Astrocyte (in vitro differentiated cells and primary cell): ENCODE data around the gene TJAP1. TPM values are rescaled to one million over a fixed set of nuclear protein-coding genes. Genes with fewer than 3 reads are reported as not detected.
A peak's percentile ranks its signal among the peaks of the same experiment; 100 is the strongest.

Source experiments
- DNase-seq: peaks from one replicate; pipeline ENCODE4 v3.0.0-alpha.2; 2010; ENCODE audit warnings: low read depth
- FAIRE-seq: peaks from 2 replicates; lab custom pipeline; 2011; peaks lifted over from hg19 to GRCh38; lab: Jason Lieb, UNC
- H2AFZ ChIP-seq: 2 replicates; pipeline ENCODE4 v1.6.0; 2012; ENCODE audit warnings: low read depth, low read length, inconsistent platforms
- H3K27ac ChIP-seq: 2 replicates; pipeline ENCODE4 v1.5.1; 2011; ENCODE audit warnings: low read depth, low read length, inconsistent platforms
- H3K27me3 ChIP-seq: 2 replicates; pipeline ENCODE4 v1.6.0; 2011; ENCODE audit warnings: low read length, inconsistent platforms; ENCODE audit not compliant: insufficient read depth
- H3K36me3 ChIP-seq: 2 replicates; pipeline ENCODE4 v1.5.1; 2011; ENCODE audit warnings: low read length, inconsistent platforms; ENCODE audit not compliant: insufficient read depth
- H3K4me1 ChIP-seq: 2 replicates; pipeline ENCODE4 v1.5.1; 2011; ENCODE audit warnings: low read length, inconsistent platforms; ENCODE audit not compliant: insufficient read depth
- H3K4me2 ChIP-seq: 2 replicates; pipeline ENCODE4 v1.6.0; 2012; ENCODE audit warnings: low read length, inconsistent platforms
- H3K4me3 ChIP-seq: 2 replicates; pipeline ENCODE4 v1.5.1; 2011; ENCODE audit warnings: low read depth, mild to moderate bottlenecking, low read length, inconsistent platforms; ENCODE audit not compliant: insufficient read depth
- H3K79me2 ChIP-seq: 2 replicates; pipeline ENCODE4 v1.6.0; 2012; ENCODE audit warnings: mild to moderate bottlenecking, low read length, inconsistent platforms; ENCODE audit not compliant: insufficient read depth
- H3K9ac ChIP-seq: 2 replicates; pipeline ENCODE4 v1.6.0; 2012; ENCODE audit warnings: mild to moderate bottlenecking, low read length, inconsistent platforms
- H3K9me3 ChIP-seq: 2 replicates; pipeline ENCODE4 v1.5.1; 2012; ENCODE audit warnings: low read depth, mild to moderate bottlenecking, low read length, inconsistent platforms; ENCODE audit not compliant: insufficient read depth
- H4K20me1 ChIP-seq: 2 replicates; pipeline ENCODE4 v1.6.0; 2012; ENCODE audit warnings: low read length, inconsistent platforms; ENCODE audit not compliant: insufficient read depth
- H3K27ac Mint-ChIP-seq: one replicate; pipeline ENCODE4 v1.8.0; 2021; ENCODE audit warnings: mild to moderate bottlenecking, mixed read lengths; ENCODE audit not compliant: unreplicated experiment
- H3K27me3 Mint-ChIP-seq: one replicate; pipeline ENCODE4 v1.8.0; 2021; ENCODE audit warnings: low read depth, mixed read lengths; ENCODE audit not compliant: unreplicated experiment
- H3K36me3 Mint-ChIP-seq: one replicate; pipeline ENCODE4 v1.8.0; 2021; ENCODE audit warnings: low read depth, mixed read lengths; ENCODE audit not compliant: unreplicated experiment
- H3K4me1 Mint-ChIP-seq: one replicate; pipeline ENCODE4 v1.8.0; 2021; ENCODE audit warnings: low read depth, mixed read lengths; ENCODE audit not compliant: unreplicated experiment
- H3K4me3 Mint-ChIP-seq: one replicate; pipeline ENCODE4 v1.8.0; 2021; ENCODE audit warnings: mild to moderate bottlenecking, moderate library complexity, mixed read lengths; ENCODE audit not compliant: unreplicated experiment
- H3K9me3 Mint-ChIP-seq: one replicate; pipeline ENCODE4 v1.8.0; 2021; ENCODE audit warnings: mild to moderate bottlenecking, mixed read lengths; ENCODE audit not compliant: unreplicated experiment
- CTCF ChIP-seq: IDR thresholded peaks from 2 replicates; pipeline ENCODE4 v1.5.1; 2011; ENCODE audit warnings: low read depth, mild to moderate bottlenecking, inconsistent platforms, low read length, moderate library complexity; ENCODE audit not compliant: insufficient read depth
- EZH2 ChIP-seq: IDR thresholded peaks from 2 replicates; pipeline ENCODE4 v1.6.1; 2012; ENCODE audit warnings: mild to moderate bottlenecking, low read length, inconsistent platforms; ENCODE audit not compliant: insufficient read depth
- total RNA-seq: library from RNA; stranded (reverse); gene quantifications from 2 replicates; pipeline ENCODE4 v1.2.1, GENCODE V29; 2021

TJAP1 gene
- total RNA-seq, 1 donor from 2014 or later: 26.6 TPM

GRCh38 chr6:43495409-43495941 is 18.1 kb downstream of the TJAP1 start:
- peaks cover 8% of the 10 kb centered on the region for H3K36me3 Mint-ChIP-seq
- peaks cover 77% of the 10 kb centered on the region for H4K20me1 ChIP-seq
- H3K4me3 ChIP-seq: no peak overlapping the region
- no peak overlapping the region for H3K4me3 Mint-ChIP-seq
- H3K4me1 Mint-ChIP-seq: peaks cover 19% of the 10 kb centered on the region
- no peaks in the 10 kb centered on the region for H3K9me3 Mint-ChIP-seq
- no peaks in the 10 kb centered on the region for H3K27me3 Mint-ChIP-seq
- no peak overlapping the region for H2AFZ ChIP-seq
- peaks cover 39% of the 10 kb centered on the region for H3K4me1 ChIP-seq
- H3K27ac Mint-ChIP-seq: no peak overlapping the region
- H3K36me3 ChIP-seq: peaks cover 14% of the 10 kb centered on the region
- no peak for DNase-seq
- H3K9me3 ChIP-seq: no peaks in the 10 kb centered on the region
- H3K9ac ChIP-seq: no peak overlapping the region
- H3K4me2 ChIP-seq: peak overlapping the region; percentile 70
- no peaks in the 10 kb centered on the region for H3K27me3 ChIP-seq
- no peak overlapping the region for H3K27ac ChIP-seq
- H3K79me2 ChIP-seq: peaks cover 34% of the 10 kb centered on the region
- FAIRE-seq: no peak
- no peak for TF ChIP-seq CTCF
- TF ChIP-seq EZH2: no peak

GRCh38 chr6:43496370-43497128 is 19.2 kb downstream of the TJAP1 start:
- H3K9me3 ChIP-seq: no peaks in the 10 kb centered on the region
- peak overlapping the region; percentile 16 for H3K9ac ChIP-seq
- H3K27ac ChIP-seq: no peak overlapping the region
- H3K4me2 ChIP-seq: peak overlapping the region; percentile 70
- peaks cover 19% of the 10 kb centered on the region for H3K4me1 Mint-ChIP-seq
- H3K27ac Mint-ChIP-seq: peak overlapping the region; percentile 70
- H3K4me3 ChIP-seq: no peak overlapping the region
- H3K27me3 Mint-ChIP-seq: no peaks in the 10 kb centered on the region
- TF ChIP-seq EZH2 (no peak), CTCF (peak; percentile 29)
- H3K36me3 Mint-ChIP-seq: peaks cover 14% of the 10 kb centered on the region
- H2AFZ ChIP-seq: peak overlapping the region; percentile 12
- no peaks in the 10 kb centered on the region for H3K27me3 ChIP-seq
- peaks cover 14% of the 10 kb centered on the region for H3K36me3 ChIP-seq
- H3K9me3 Mint-ChIP-seq: no peaks in the 10 kb centered on the region
- no peak for FAIRE-seq
- H3K79me2 ChIP-seq: peaks cover 34% of the 10 kb centered on the region
- H3K4me3 Mint-ChIP-seq: no peak overlapping the region
- peaks cover 77% of the 10 kb centered on the region for H4K20me1 ChIP-seq
- peak; percentile 52 for DNase-seq
- H3K4me1 ChIP-seq: peaks cover 39% of the 10 kb centered on the region

- no peak overlapping the region for H3K27ac Mint-ChIP-seq
- Histone ChIP-seq H3K36me3 (peaks cover 14% of the 10 kb centered on the region), H4K20me1 (peaks cover 72% of the 10 kb centered on the region), H2AFZ (no peak overlapping the region), H3K4me3 (no peak overlapping the region), H3K4me2 (peak overlapping the region; percentile 70), H3K9ac (peak overlapping the region; percentile 16), H3K79me2 (peaks cover 31% of the 10 kb centered on the region), H3K9me3 (no peaks in the 10 kb centered on the region), H3K4me1 (peaks cover 35% of the 10 kb centered on the region), H3K27me3 (no peaks in the 10 kb centered on the region), H3K27ac (no peak overlapping the region)
- DNase-seq (no peak), FAIRE-seq (no peak)
- TF ChIP-seq CTCF (no peak), EZH2 (no peak)
- H3K4me3 Mint-ChIP-seq: peak overlapping the region; percentile 67
- no peaks in the 10 kb centered on the region for H3K27me3 Mint-ChIP-seq
- H3K4me1 Mint-ChIP-seq: peaks cover 19% of the 10 kb centered on the region
- no peaks in the 10 kb centered on the region for H3K9me3 Mint-ChIP-seq
- peaks cover 14% of the 10 kb centered on the region for H3K36me3 Mint-ChIP-seq
Observed at GRCh38 chr6:43497129-43497396, 19.7 kb downstream of the TJAP1 start.
